ENCODE results near the gene GPR162. TPM values are rescaled to one million over a fixed set of nuclear protein-coding genes. Genes with fewer than 3 reads are reported as not detected.

Gene GPR162
- total RNA-seq, 1 experiment from 2014 or later, result 6.1 TPM

- H3K9me3 ChIP-seq (ENCODE audit: control insufficient read depth, low read depth, low read length), result no peaks in the 10 kb centered on the region
- H4K20me1 ChIP-seq (ENCODE audit: control insufficient read depth, insufficient read depth, insufficient read length), result no peaks in the 10 kb centered on the region
- no peak overlapping the region for H4K8ac ChIP-seq (replicated peaks; ENCODE audit: insufficient read length, low read depth, low read length)
- H3K4me3 Mint-ChIP-seq, result no peak overlapping the region
- H3K9me3 Mint-ChIP-seq, result peaks cover 0 to 2% of the 10 kb centered on the region in 2 experiments; a peak in 1 of 5 replicates
- peaks cover 7% of the 10 kb centered on the region for H3K23me2 ChIP-seq (ENCODE audit: insufficient read length, low read depth, low read length, poor library complexity, severe bottlenecking)
- H3K36me3 Mint-ChIP-seq (ENCODE audit: insufficient read depth in 1 of 3, low read depth in 3 of 3), result peaks cover 0 to 3% (median 0%) of the 10 kb centered on the region in 3 experiments; a peak in 1 of 7 replicates
- no peak for TF ChIP-seq CTCF (conservative IDR thresholded peaks at IDR 0.05)
- H3K27me3 ChIP-seq (ENCODE audit: insufficient read depth, low read length), result peaks cover 4% of the 10 kb centered on the region; the same call in 1 of the 2 replicates
- H3K23ac ChIP-seq (ENCODE audit: insufficient read length, low read depth, low read length), result no peak overlapping the region
- H3K4ac ChIP-seq (ENCODE audit: low read depth, low read length), result no peak overlapping the region
- H3K56ac ChIP-seq (ENCODE audit: insufficient read length, low read depth, low read length), result no peak overlapping the region
- H3K27ac ChIP-seq (ENCODE audit: insufficient read length, low read depth, low read length), result no peak overlapping the region
- peaks cover 63% of the 10 kb centered on the region for H3K27me3 Mint-ChIP-seq (ENCODE audit: low read depth)
- H3K4me2 ChIP-seq (ENCODE audit: insufficient read depth, insufficient read length, low read length), result no peak overlapping the region
- H4K91ac ChIP-seq (ENCODE audit: insufficient read length, low read depth, low read length), result no peak overlapping the region
- no peak overlapping the region for H3K14ac ChIP-seq (ENCODE audit: insufficient read depth, low read length)
- WGBS (ENCODE audit: extremely low coverage, insufficient read length, low lambda C conversion rate), result no CpG with 5 or more reads among the region's 8 CpGs
- no peak overlapping the region for H2AK5ac ChIP-seq (ENCODE audit: insufficient read length, low read length)
- H3K4me1 ChIP-seq (ENCODE audit: insufficient read depth, low read length), result peaks cover 7% of the 10 kb centered on the region; the same call in 1 of the 2 replicates
- H3K9ac ChIP-seq (ENCODE audit: extremely low read depth, insufficient read length, low read length), result no peak overlapping the region
- no peak overlapping the region for H4K5ac ChIP-seq (ENCODE audit: insufficient read length, low read depth, low read length)
- no peak overlapping the region for H3T11ph ChIP-seq (ENCODE audit: low read length)
- no peaks in the 10 kb centered on the region for H3K79me2 ChIP-seq (ENCODE audit: insufficient read depth, low read length)
- H2BK15ac ChIP-seq (ENCODE audit: low read depth, low read length), result no peak overlapping the region
- no peak overlapping the region for H3K18ac ChIP-seq (ENCODE audit: insufficient read length, low read depth, low read length)
- no peak overlapping the region for H3K27ac Mint-ChIP-seq
- H2BK12ac ChIP-seq (ENCODE audit: insufficient read length, low read depth, low read length), result no peak overlapping the region
- H3K4me1 Mint-ChIP-seq, result peaks cover 38% of the 10 kb centered on the region in 2 experiments
- no peak for DNase-seq
- H2BK20ac ChIP-seq (ENCODE audit: low read depth, low read length, poor library complexity, severe bottlenecking), result no peak overlapping the region
- no peaks in the 10 kb centered on the region for H3K79me1 ChIP-seq (ENCODE audit: insufficient read depth, low read depth, low read length, poor library complexity, severe bottlenecking)
- H2BK5ac ChIP-seq (ENCODE audit: insufficient read length, low read length), result no peak overlapping the region
- no peak overlapping the region for H2AFZ ChIP-seq (ENCODE audit: low read length)
- no peak overlapping the region for H2BK120ac ChIP-seq (ENCODE audit: low read depth, low read length, poor library complexity, severe bottlenecking)
Observed at GRCh38 chr12:6817098-6817497, 4.5 kb upstream of the GPR162 start.
